Panc1 (cell line): Measurements from ENCODE around the gene ITFG1. TPM values are rescaled to one million over a fixed set of nuclear protein-coding genes. Genes with fewer than 3 reads are reported as not detected.

Experiments
- ATAC-seq: fragments of 200-7000 bp; cut with Tn5 transposase; 2 replicates; pipeline ENCODE4 v1.9.1; 2020; ENCODE audit warnings: mild to moderate bottlenecking, moderate library complexity
- BruUV-seq: library from RNA; stranded (reverse); fragments of 400-500 nt; replicated peaks from 2 replicates; lab custom pipeline; 2021; lab: Mats Ljungman, UMichigan
- CTCF ChIA-PET: fragments of 300-600 bp; sonication (Branson Sonifier 250); formaldehyde crosslinking; loops from one replicate; lab custom pipeline; 2022; ENCODE audit warnings: antibody characterized with exemption; lab: Charles Lee
- POLR2A ChIA-PET: fragments of 300-600 bp; sonication (Branson Sonifier 250); formaldehyde crosslinking; loops from one replicate; lab custom pipeline; 2022; ENCODE audit warnings: antibody characterized with exemption; lab: Charles Lee
- DNase-seq: peaks from one replicate; pipeline ENCODE4 v3.0.0-alpha.2; 2010; ENCODE audit warnings: low read depth, low spot score
- H3K27ac ChIP-seq: 2 replicates; pipeline ENCODE4 v1.5.1; 2011; ENCODE audit warnings: mild to moderate bottlenecking, low read length, inconsistent platforms
- H3K27me3 ChIP-seq: fragments of 200-500 bp; sonication (Bioruptor generic); 2 replicates; pipeline ENCODE4 v1.6.0; 2014; ENCODE audit warnings: low read length, inconsistent platforms; ENCODE audit not compliant: control insufficient read depth, insufficient read depth
- H3K36me3 ChIP-seq: fragments of 200-500 bp; sonication (Bioruptor generic); 2 replicates; pipeline ENCODE4 v1.5.1; 2014; ENCODE audit warnings: inconsistent platforms, mild to moderate bottlenecking, low read length, moderate library complexity; ENCODE audit not compliant: control insufficient read depth, insufficient read depth
- H3K4me1 ChIP-seq: 2 replicates; pipeline ENCODE4 v1.5.1; 2011; ENCODE audit warnings: inconsistent platforms, mild to moderate bottlenecking, low read length, moderate library complexity; ENCODE audit not compliant: control insufficient read depth, insufficient read depth
- H3K4me3 ChIP-seq, 2 experiments: 2 replicates each; pipeline ENCODE4 v1.5.1; 2011 to 2012; ENCODE audit warnings: low read depth in 2 of 2, low read length in 2 of 2, mild to moderate bottlenecking in 2 of 2, inconsistent platforms in 1 of 2, moderate library complexity in 1 of 2
- H3K9me3 ChIP-seq: fragments of 200-500 bp; sonication (Bioruptor generic); 2 replicates; pipeline ENCODE4 v1.5.1; 2014; ENCODE audit warnings: low read depth, mild to moderate bottlenecking, inconsistent platforms, low read length, moderate library complexity; ENCODE audit not compliant: control insufficient read depth, insufficient read depth
- POLR2AphosphoS5 ChIP-seq: IDR thresholded peaks from 2 replicates; pipeline ENCODE4 v1.6.1; 2012; ENCODE audit warnings: mild to moderate bottlenecking, low read depth, low read length, moderate library complexity
- REST ChIP-seq, 2 experiments: IDR thresholded peaks; 2 replicates each; pipeline ENCODE4 v1.6.1; 2011 to 2012; ENCODE audit warnings: low read depth in 2 of 2, control low read depth in 1 of 2, low read length in 1 of 2, mild to moderate bottlenecking in 1 of 2, moderate library complexity in 1 of 2; ENCODE audit not compliant: insufficient read depth in 1 of 2
- SIN3A ChIP-seq: IDR thresholded peaks from 2 replicates; pipeline ENCODE4 v1.6.1; 2012; ENCODE audit warnings: low read depth, mild to moderate bottlenecking, low read length, moderate library complexity, borderline replicate concordance; ENCODE audit not compliant: insufficient read depth
- TCF7L2 ChIP-seq: IDR thresholded peaks from 2 replicates; pipeline ENCODE4 v1.6.1; 2011; ENCODE audit warnings: mild to moderate bottlenecking, low read depth, low read length, inconsistent platforms
- in situ Hi-C: cut with HindIII; loops from 2 replicates; pipeline ENCODE4 v1.10.0; 2016; ENCODE audit warnings: low sequenced_read_pairs, low pct_unique_long_range_greater_than_20kb
- intact Hi-C: fragments of 100-400 bp; cut with micrococcal nuclease; formaldehyde crosslinking; loops from one replicate; pipeline ENCODE4 v1.10.0; 2022; ENCODE audit not compliant: unreplicated experiment
- total RNA-seq: library from RNA; stranded (reverse); gene quantifications from one replicate; pipeline ENCODE4 v1.2.1, GENCODE V29; 2021; ENCODE audit not compliant: unreplicated experiment
- TF ChIP-seq, protein P1 (sequence below): fragments of 450-650 bp; IDR thresholded peaks from 2 replicates; pipeline ENCODE4 v1.5.1; 2017; ENCODE audit warnings: mild to moderate bottlenecking

Gene ITFG1
- total RNA-seq, 1 experiment from 2014 or later = 26.5 TPM

DNA sequence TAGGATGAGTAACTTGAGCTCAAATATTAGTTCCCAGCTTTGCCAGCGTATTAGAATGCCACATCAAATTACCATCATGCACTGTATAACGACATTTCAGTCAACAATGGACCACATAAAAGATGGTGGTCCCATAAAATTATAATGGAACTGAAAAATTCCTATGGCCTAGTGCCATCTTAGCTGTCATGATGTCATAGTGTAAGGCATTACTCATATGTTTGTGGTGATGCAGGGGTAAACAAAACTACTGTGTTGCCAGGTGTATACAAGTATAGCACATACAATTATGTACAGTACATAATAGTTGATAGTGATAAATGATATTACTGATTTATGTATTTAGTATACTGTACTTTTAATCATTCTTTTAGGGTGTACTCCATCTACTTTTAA, 262.7 kb downstream of the ITFG1 start:
- CTCF ChIA-PET = no interaction called here
- in situ Hi-C loops = no loop called here
- no TSS peak for BruUV-seq

DNA sequence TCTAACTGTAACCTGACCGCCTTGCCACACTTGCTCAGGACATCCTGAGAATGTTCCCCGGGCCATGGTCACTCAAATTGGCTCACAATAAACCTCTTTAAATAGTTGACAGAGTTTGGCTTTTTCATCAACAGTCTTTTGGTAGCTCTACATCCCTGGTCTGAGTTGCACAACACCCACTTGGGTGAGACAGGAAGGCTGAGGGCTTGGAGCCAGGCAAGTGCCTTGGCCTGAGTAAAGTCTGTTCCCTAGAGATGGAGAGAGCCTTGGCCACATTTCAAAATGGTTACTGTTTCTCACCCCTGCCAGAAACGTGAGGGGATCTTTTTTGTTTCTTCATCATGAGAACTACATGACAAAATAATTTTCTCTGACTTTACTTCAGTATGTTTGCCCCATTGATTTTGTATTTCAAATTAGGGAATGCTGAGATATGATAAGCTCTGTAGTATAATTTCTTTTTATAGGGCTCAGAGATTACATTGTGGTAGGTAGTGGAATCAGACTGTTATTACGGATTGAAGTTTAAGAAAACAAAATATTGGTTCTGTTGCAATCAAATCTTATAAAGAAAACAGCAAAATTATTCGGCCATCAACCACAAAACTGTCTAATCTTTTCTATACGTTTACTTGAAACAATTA, 263.2 kb downstream of the ITFG1 start:
- TF ChIP-seq SIN3A (no peak), REST (IDR thresholded peaks at IDR 0.05; ENCODE audit: insufficient read depth in 1 of 2, low read depth in 2 of 2, low read length in 1 of 2) (no peak), POLR2AphosphoS5 (no peak), TCF7L2 (no peak)
- TF ChIP-seq, protein P1, sequence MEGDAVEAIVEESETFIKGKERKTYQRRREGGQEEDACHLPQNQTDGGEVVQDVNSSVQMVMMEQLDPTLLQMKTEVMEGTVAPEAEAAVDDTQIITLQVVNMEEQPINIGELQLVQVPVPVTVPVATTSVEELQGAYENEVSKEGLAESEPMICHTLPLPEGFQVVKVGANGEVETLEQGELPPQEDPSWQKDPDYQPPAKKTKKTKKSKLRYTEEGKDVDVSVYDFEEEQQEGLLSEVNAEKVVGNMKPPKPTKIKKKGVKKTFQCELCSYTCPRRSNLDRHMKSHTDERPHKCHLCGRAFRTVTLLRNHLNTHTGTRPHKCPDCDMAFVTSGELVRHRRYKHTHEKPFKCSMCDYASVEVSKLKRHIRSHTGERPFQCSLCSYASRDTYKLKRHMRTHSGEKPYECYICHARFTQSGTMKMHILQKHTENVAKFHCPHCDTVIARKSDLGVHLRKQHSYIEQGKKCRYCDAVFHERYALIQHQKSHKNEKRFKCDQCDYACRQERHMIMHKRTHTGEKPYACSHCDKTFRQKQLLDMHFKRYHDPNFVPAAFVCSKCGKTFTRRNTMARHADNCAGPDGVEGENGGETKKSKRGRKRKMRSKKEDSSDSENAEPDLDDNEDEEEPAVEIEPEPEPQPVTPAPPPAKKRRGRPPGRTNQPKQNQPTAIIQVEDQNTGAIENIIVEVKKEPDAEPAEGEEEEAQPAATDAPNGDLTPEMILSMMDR = no peak
- Histone ChIP-seq H3K27ac (no peak overlapping the region), H3K9me3 (no peaks in the 10 kb centered on the region), H3K27me3 (no peaks in the 10 kb centered on the region), H3K4me1 (no peaks in the 10 kb centered on the region), H3K4me3 (no peak overlapping the region), H3K36me3 (no peaks in the 10 kb centered on the region)
- in situ Hi-C loops = no loop called here
- ATAC-seq (no peak), DNase-seq (no peak)
- intact Hi-C loops = no loop called here
- CTCF ChIA-PET = no interaction called here
- BruUV-seq = no TSS peak
- POLR2A ChIA-PET = no interaction called here

More for the DNA sequence above, 262.7 kb downstream of the ITFG1 start:
- Histone ChIP-seq H3K4me3 (no peak overlapping the region), H3K27me3 (no peaks in the 10 kb centered on the region), H3K36me3 (no peaks in the 10 kb centered on the region), H3K9me3 (no peaks in the 10 kb centered on the region), H3K27ac (no peak overlapping the region), H3K4me1 (no peaks in the 10 kb centered on the region)
- DNase-seq (no peak), ATAC-seq (no peak)
- intact Hi-C loops = no loop called here
- TF ChIP-seq SIN3A (no peak), POLR2AphosphoS5 (no peak), TCF7L2 (no peak), REST (IDR thresholded peaks at IDR 0.05; ENCODE audit: insufficient read depth in 1 of 2, low read depth in 2 of 2, low read length in 1 of 2) (no peak)
- TF ChIP-seq, protein P1 = no peak
- POLR2A ChIA-PET = no interaction called here
